K562 (cell line): ENCODE data around the gene AVPR1B. TPM values are rescaled to one million over a fixed set of nuclear protein-coding genes. Genes with fewer than 3 reads are reported as not detected.

Experiments used
- ATAC-seq: fragments of 200-7000 bp; cut with Tn5 transposase; 3 replicates; pipeline ENCODE4 v1.9.1; 2020; ENCODE audit warnings: moderate library complexity
- BruUV-seq: library from RNA; stranded (reverse); fragments of 400-500 nt; replicated peaks from 2 replicates; lab custom pipeline; 2021; lab: Mats Ljungman, UMichigan
- CTCF ChIA-PET: fragments of 300-600 bp; formaldehyde crosslinking; extraction: SDS; loops from one replicate; lab custom pipeline; 2021; ENCODE audit warnings: low intra/inter-chr PET ratio; lab: Yijun Ruan, JAX
- POLR2A ChIA-PET: fragments of 300-600, 350-650 bp; sonication (Branson Sonifier 250); formaldehyde crosslinking; extraction: SDS; loops from one replicate; lab custom pipeline; 2021; ENCODE audit warnings: antibody characterized with exemption, inconsistent platforms; lab: Yijun Ruan, JAX
- DNase-seq, 4 experiments: peaks; one replicate each; pipeline versions ENCODE4 v3.0.0 to v3.0.0-alpha.2; 2011 to 2018; ENCODE audit warnings: low spot score in 3 of 4, mixed read lengths in 3 of 4; ENCODE audit errors: extremely low read depth in 1 of 4
- FAIRE-seq: peaks from 2 replicates; lab custom pipeline; 2011; peaks lifted over from hg19 to GRCh38; lab: Jason Lieb, UNC
- H2AFZ ChIP-seq: 2 replicates; pipeline ENCODE4 v1.6.0; 2011; ENCODE audit warnings: low read depth, low read length, control low read depth, inconsistent platforms
- H3K27ac ChIP-seq: fragments of 200-600 bp; 3 replicates; pipeline ENCODE4 v1.8.0; 2011; ENCODE audit warnings: low read depth, mild to moderate bottlenecking, control low read depth, inconsistent platforms, low read length, moderate library complexity, mixed read lengths; ENCODE audit errors: extremely low read depth
- H3K27me3 ChIP-seq, 2 experiments: fragments of 300-600 bp in 1 of 2; 2 replicates in 1 of 2; 3 replicates in 1 of 2; pipeline versions ENCODE4 v1.6.0 to v1.8.0; 2011; ENCODE audit warnings: inconsistent platforms in 2 of 2, low read length in 2 of 2, mild to moderate bottlenecking in 1 of 2, mixed read lengths in 1 of 2, moderate library complexity in 1 of 2; ENCODE audit not compliant: control insufficient read depth in 2 of 2, insufficient read depth in 2 of 2
- H3K36me3 ChIP-seq: fragments of 300-600 bp; 3 replicates; pipeline ENCODE4 v1.8.0; 2011; ENCODE audit warnings: mild to moderate bottlenecking, low read length, inconsistent platforms; ENCODE audit not compliant: control insufficient read depth, insufficient read depth
- H3K4me1 ChIP-seq, 2 experiments: fragments of 200-600 bp in 1 of 2; replicated peaks in 1 of 2; 2 replicates in 1 of 2; 3 replicates in 1 of 2; pipeline versions ENCODE4 v1.5.1 to v1.8.0; 2011; ENCODE audit warnings: inconsistent platforms in 2 of 2, low read length in 2 of 2, mild to moderate bottlenecking in 1 of 2, mixed read lengths in 1 of 2, moderate library complexity in 1 of 2; ENCODE audit not compliant: control insufficient read depth in 2 of 2, insufficient read depth in 2 of 2
- H3K4me2 ChIP-seq: 2 replicates; pipeline ENCODE4 v1.6.1; 2011; ENCODE audit warnings: low read length, control low read depth, inconsistent platforms, mixed read lengths; ENCODE audit not compliant: insufficient read depth
- H3K4me3 ChIP-seq: fragments of 200-600 bp; sonication (generic), shearing (Covaris generic); 2 replicates; pipeline ENCODE4 v1.5.1; 2016; ENCODE audit warnings: control low read depth, inconsistent platforms
- H3K79me2 ChIP-seq: fragments of 200-600 bp; 3 replicates; pipeline ENCODE4 v1.8.0; 2011; ENCODE audit warnings: low read length, inconsistent platforms; ENCODE audit not compliant: control insufficient read depth, insufficient read depth
- H3K9ac ChIP-seq, 2 experiments: 2 replicates each; pipeline versions ENCODE4 v1.6.0 to v1.6.1; 2011; ENCODE audit warnings: low read depth in 2 of 2, low read length in 2 of 2, control low read depth in 1 of 2, inconsistent platforms in 1 of 2, mild to moderate bottlenecking in 1 of 2, mixed read lengths in 1 of 2; ENCODE audit not compliant: insufficient read depth in 1 of 2
- H3K9me1 ChIP-seq: one replicate; pipeline ENCODE4 v1.6.0; 2011; ENCODE audit warnings: inconsistent platforms, mild to moderate bottlenecking, low read length, moderate library complexity; ENCODE audit not compliant: control insufficient read depth, insufficient read depth
- H3K9me3 ChIP-seq: replicated peaks from 2 replicates; pipeline ENCODE4 v1.5.1; 2011; ENCODE audit warnings: low read depth, low read length, inconsistent platforms; ENCODE audit not compliant: control insufficient read depth, insufficient read depth
- H4K20me1 ChIP-seq: replicated peaks from 2 replicates; pipeline ENCODE4 v1.6.1; 2011; ENCODE audit warnings: low read length, inconsistent platforms, mixed read lengths; ENCODE audit not compliant: control insufficient read depth, insufficient read depth
- BCL6 ChIP-seq: fragments of 250-450 bp; sonication (Bioruptor Pico); IDR thresholded peaks from 2 replicates; pipeline ENCODE4 v1.4.0; 2020
- BHLHE40 ChIP-seq: IDR thresholded peaks from 2 replicates; pipeline ENCODE4 v1.6.1; 2011; ENCODE audit warnings: low read length, improper control_type of control experiment
- CHCHD3 ChIP-seq: fragments of 250-450 bp; sonication (Bioruptor Pico); IDR thresholded peaks from 2 replicates; pipeline ENCODE4 v2.1.2; 2022; ENCODE audit warnings: mild to moderate bottlenecking
- EP400 ChIP-seq: fragments of 450-650 bp; IDR thresholded peaks from 2 replicates; pipeline ENCODE4 v1.6.1; 2017; ENCODE audit warnings: antibody characterized with exemption, mild to moderate bottlenecking, moderate library complexity
- FOXA3 ChIP-seq, 2 experiments: fragments of 450-650 bp in 1 of 2; sonication (generic) in 1 of 2; formaldehyde crosslinking; IDR thresholded peaks in 1 of 2; conservative IDR thresholded peaks in 1 of 2; 2 replicates each; pipeline versions ENCODE4 v1.4.0 to v1.8.0; 2020 to 2022; ENCODE audit warnings: mild to moderate bottlenecking in 2 of 2, missing genetic modification reagents in 1 of 2
- GABPB2 ChIP-seq: fragments of 250-450 bp; sonication (Bioruptor Pico); conservative IDR thresholded peaks from 2 replicates; pipeline ENCODE4 v1.5.1; 2021; ENCODE audit warnings: mild to moderate bottlenecking
- HEY1 ChIP-seq: fragments of 250-450 bp; sonication (Bioruptor Pico); IDR thresholded peaks from 2 replicates; pipeline ENCODE4 v1.5.0; 2020; ENCODE audit warnings: mild to moderate bottlenecking, moderate library complexity, borderline replicate concordance
- MCM2 ChIP-seq: fragments of 450-650 bp; IDR thresholded peaks from 2 replicates; pipeline ENCODE4 v1.6.1; 2017; ENCODE audit warnings: low read depth, mild to moderate bottlenecking
- MYNN ChIP-seq, 2 experiments: sonication (generic); formaldehyde crosslinking in 1 of 2; IDR thresholded peaks; 2 replicates each; pipeline versions ENCODE4 v1.5.0 to v1.6.1; 2016 to 2020; ENCODE audit warnings: antibody characterized with exemption in 1 of 2, missing genetic modification reagents in 1 of 2
- PHF8 ChIP-seq: fragments of 200-600 bp; sonication (generic); IDR thresholded peaks from 2 replicates; pipeline ENCODE4 v1.6.1; 2012; ENCODE audit warnings: mixed run types, mild to moderate bottlenecking, inconsistent platforms, low read length, moderate library complexity, borderline replicate concordance
- POU5F1 ChIP-seq: fragments of 150-350 bp; IDR thresholded peaks from 2 replicates; pipeline ENCODE4 v1.6.1; 2014; ENCODE audit warnings: borderline replicate concordance, low read length, low read depth, mild to moderate bottlenecking; ENCODE audit not compliant: partially characterized antibody
- RBM14 ChIP-seq: fragments of 200-400 bp; formaldehyde crosslinking; IDR thresholded peaks from 2 replicates; pipeline ENCODE4 v1.6.1; 2018; ENCODE audit warnings: low read depth, mild to moderate bottlenecking, low read length, moderate library complexity, borderline replicate concordance; ENCODE audit not compliant: insufficient read depth
- RHOXF2B ChIP-seq: fragments of 250-450 bp; sonication (Bioruptor Pico); conservative IDR thresholded peaks from 2 replicates; pipeline ENCODE4 v1.5.1; 2021
- RNF2 ChIP-seq: sonication (generic); IDR thresholded peaks from 2 replicates; pipeline ENCODE4 v1.6.1; 2016
- SIN3B ChIP-seq: fragments of 450-650 bp; IDR thresholded peaks from 2 replicates; pipeline ENCODE4 v1.6.1; 2017; ENCODE audit warnings: low read depth, mild to moderate bottlenecking, moderate library complexity
- SNIP1 ChIP-seq: fragments of 450-650 bp; IDR thresholded peaks from 2 replicates; pipeline ENCODE4 v1.7.1; 2017; ENCODE audit warnings: low read depth, mild to moderate bottlenecking
- TAF1 ChIP-seq: IDR thresholded peaks from 2 replicates; pipeline ENCODE4 v1.6.1; 2011; ENCODE audit warnings: mild to moderate bottlenecking, low read length, moderate library complexity; ENCODE audit not compliant: insufficient read depth, control insufficient read depth, severe bottlenecking; ENCODE audit errors: extremely low read depth
- TCF15 ChIP-seq: fragments of 250-450 bp; sonication (Bioruptor Pico); IDR thresholded peaks from 2 replicates; pipeline ENCODE4 v1.8.0; 2022; ENCODE audit warnings: moderate library complexity, mild to moderate bottlenecking, inconsistent platforms
- ZKSCAN8 ChIP-seq: fragments of 200-800 bp; sonication (Bioruptor generic); IDR thresholded peaks from 2 replicates; pipeline ENCODE4 v1.6.1; 2016; ENCODE audit warnings: missing genetic modification characterization, missing compliant biosample characterization
- ZNF324 ChIP-seq: fragments of 250-450 bp; sonication (Bioruptor Pico); IDR thresholded peaks from 2 replicates; pipeline ENCODE4 v1.4.0; 2020; ENCODE audit warnings: mild to moderate bottlenecking
- ZNF512 ChIP-seq: IDR thresholded peaks from 2 replicates; pipeline ENCODE4 v1.6.1; 2016; ENCODE audit warnings: missing genetic modification characterization, missing compliant biosample characterization
- ZNF584 ChIP-seq: fragments of 200-800 bp; sonication (Bioruptor generic); IDR thresholded peaks from 2 replicates; pipeline ENCODE4 v1.6.1; 2016; ENCODE audit warnings: low read depth, mild to moderate bottlenecking, missing genetic modification characterization, missing compliant biosample characterization
- WGBS: fragments of 100-300 bp; shearing (Covaris generic); methylation state at CpG from one replicate; pipeline ENCODE4 v1.1.6; 2016; ENCODE audit warnings: low coverage, mixed read lengths; ENCODE audit not compliant: insufficient coverage; ENCODE audit errors: missing lambda C conversion rate; 5-methylcytosine and 5-hydroxymethylcytosine counted together
- in situ Hi-C: fragments of 300-500 bp; cut with MboI; formaldehyde crosslinking; loops from 4 replicates; pipeline ENCODE4 v1.15.0; 2018; ENCODE audit warnings: inconsistent platforms, mixed read lengths
- intact Hi-C: fragments of 100-400 bp; cut with micrococcal nuclease; formaldehyde crosslinking; loops from 2 replicates; pipeline ENCODE4 v1.14.2; 2022
- polyA plus RNA-seq, 8 experiments: library from polyadenylated mRNA; depleted of rRNA in 4 of 8; stranded (reverse) in 5 of 8; unstranded in 3 of 8; fragments of >200 nt; fragmentation: Nextera tagmentation in 2 of 8; fragmentation: Illumina TruSeq in 1 of 8; extraction: Ambion mirVana in 2 of 8; extraction: Trizol in 1 of 8; gene quantifications; 2 replicates each; pipeline versions ENCODE4 v1.2.1 to v1.2.3, GENCODE V29; 2011 to 2014; ENCODE audit warnings: inconsistent platforms in 1 of 8, missing spikeins in 1 of 8
- total RNA-seq, 7 experiments: library from RNA; depleted of rRNA in 6 of 7; stranded (reverse); fragments of >200 nt in 6 of 7; fragmentation: Illumina TruSeq in 2 of 7; extraction: Trizol in 2 of 7; gene quantifications; 2 replicates each; pipeline versions ENCODE4 v1.2.1 to v1.2.3, GENCODE V29; 2011 to 2021; ENCODE audit warnings: low replicate concordance in 1 of 7

AVPR1B gene
- total and polyA plus RNA-seq, 9 of the 15 experiments (the other 6 are each of a cell fraction or from before 2014, with no cell fraction given): not detected

GRCh38 chr1:206110161-206110560 lies 7.0 kb downstream of the AVPR1B start (continued):
- TF ChIP-seq BHLHE40 (no peak), MYNN (IDR thresholded peaks at IDR 0.05) (no peak), MYNN (CRISPR knock-in tag; IDR thresholded peaks at IDR 0.05) (no peak), PHF8 (no peak), BCL6 (no peak), TCF15 (CRISPR knock-in tag) (no peak), ZNF584 (CRISPR knock-in tag) (no peak), ZNF512 (no peak), SNIP1 (no peak)

- no peak for FAIRE-seq
- POLR2A ChIA-PET: interaction anchor here (1.2 to 1.3 kb wide), 2 partner anchors 54 to 79 kb away, joined by 3 read pairs; no protein-coding TSS in a partner anchor
- 0% methylated on average over 4 of the region's 4 CpGs for WGBS
- in situ Hi-C loops (loop anchor here (5.0 to 10.0 kb wide), 2 partner anchors 185 to 317 kb away; no protein-coding TSS in a partner anchor), intact Hi-C loops (loop anchor here (10.0 kb wide), 1 partner anchor 435 kb away; no protein-coding TSS in a partner anchor)
- H3K9me3 ChIP-seq: no peaks in the 10 kb centered on the region
- H3K9ac ChIP-seq: no peak overlapping the region; a peak in 1 of 4 replicates
- peaks cover 20 to 50% of the 10 kb centered on the region in 2 experiments for H3K27me3 ChIP-seq
- BruUV-seq: no TSS peak
- no peaks in the 10 kb centered on the region for H3K79me2 ChIP-seq
- H3K9me1 ChIP-seq: no peaks in the 10 kb centered on the region
- no peaks in the 10 kb centered on the region for H3K36me3 ChIP-seq
- no peak for ATAC-seq
- CTCF ChIA-PET: no interaction called here
- H2AFZ ChIP-seq: no peak overlapping the region
- H4K20me1 ChIP-seq: 0 out of 2 replicates have a peak, but pooled peaks cover 5% of the 10 kb centered on the region
- peak in 1 of 4 experiments; percentile 5 for DNase-seq
- no peak overlapping the region for H3K4me3 ChIP-seq
- peaks cover 4 to 6% of the 10 kb centered on the region in 2 experiments; a peak in 3 of 5 replicates for H3K4me1 ChIP-seq
- H3K4me2 ChIP-seq: no peak overlapping the region
- no peak overlapping the region for H3K27ac ChIP-seq
- TF ChIP-seq RBM14 (no peak), RNF2 (no peak), MCM2 (no peak), RHOXF2B (CRISPR knock-in tag) (no peak), GABPB2 (CRISPR knock-in tag) (no peak), ZNF584 (CRISPR knock-in tag) (no peak), TAF1 (no peak), ZNF324 (CRISPR knock-in tag) (no peak), HEY1 (no peak), FOXA3 (CRISPR knock-in tag; conservative IDR thresholded peaks at IDR 0.05 in 1 of 2, IDR thresholded peaks at IDR 0.05 in 1 of 2) (no peak), SIN3B (no peak), ZKSCAN8 (CRISPR knock-in tag) (no peak), CHCHD3 (no peak), POU5F1 (no peak), EP400 (no peak)
Measured at GRCh38 chr1:206109718-206110117, 7.5 kb downstream of the AVPR1B start.
